Skeletal muscle cell (primary cell): Measurements from ENCODE around the gene B3GALNT2.

ENCODE experiments used
- DNase-seq: peaks from one replicate; pipeline ENCODE4 v3.0.0-alpha.2; 2010; ENCODE audit warnings: low read depth
- H3K4me3 ChIP-seq: 2 replicates; pipeline ENCODE4 v1.5.1; 2011; ENCODE audit warnings: low read depth, mild to moderate bottlenecking, control low read depth, low read length, moderate library complexity

Gene B3GALNT2

GRCh38 chr1:235417086-235417697, 87.1 kb downstream of the B3GALNT2 start:
- H3K4me3 ChIP-seq = no peak overlapping the region
- peak; percentile 33 for DNase-seq

GRCh38 chr1:235416662-235417049, 87.6 kb downstream of the B3GALNT2 start:
- DNase-seq = no peak
- H3K4me3 ChIP-seq = no peak overlapping the region

DNA sequence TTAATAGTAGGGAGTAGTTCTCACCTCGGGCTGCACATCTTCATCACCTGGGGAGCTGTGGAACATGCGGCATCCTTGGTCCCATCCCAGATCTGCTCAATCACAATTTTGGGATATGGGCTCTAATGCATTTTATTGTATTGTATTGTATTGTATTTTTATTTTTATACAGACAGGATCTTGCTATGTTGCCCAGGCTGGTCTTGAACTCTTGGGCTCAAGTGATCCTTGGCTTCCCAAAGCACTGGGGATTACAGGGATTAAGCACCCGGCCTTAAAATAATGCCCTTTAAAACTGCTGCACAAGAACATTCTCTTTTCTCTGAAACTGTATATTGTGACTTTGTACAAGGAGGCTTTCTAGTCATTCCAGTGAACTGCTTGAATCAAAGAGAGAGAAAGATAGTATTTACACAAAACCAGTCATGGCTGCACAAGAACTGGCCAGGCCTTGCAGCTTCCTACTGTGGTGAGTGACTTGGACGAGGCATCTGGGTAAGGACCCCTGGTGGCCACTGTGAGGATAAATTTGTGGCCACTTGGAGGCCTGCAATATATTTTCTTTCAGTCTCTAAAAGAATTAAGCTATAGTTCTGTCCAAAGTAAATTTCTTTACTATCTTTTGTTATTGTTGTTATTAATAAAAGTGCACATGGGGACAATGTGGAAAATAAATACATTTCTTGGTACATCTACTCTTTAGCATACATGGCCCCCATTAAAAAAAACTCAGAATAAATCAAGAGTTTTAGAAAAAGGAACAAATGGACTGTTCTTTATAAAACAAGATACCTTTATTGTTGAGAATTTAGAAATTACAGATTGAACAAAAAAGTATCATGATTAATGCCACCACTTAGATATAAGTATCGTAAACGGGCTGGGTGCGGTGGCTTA, 89.0 kb downstream of the B3GALNT2 start:
- DNase-seq = peak; percentile 41
- no peak overlapping the region for H3K4me3 ChIP-seq

- no peak overlapping the region for H3K4me3 ChIP-seq
- DNase-seq = no peak
Measured at GRCh38 chr1:235411489-235412486, 92.5 kb downstream of the B3GALNT2 start.

- no peak overlapping the region for H3K4me3 ChIP-seq
- no peak for DNase-seq
Measured at GRCh38 chr1:235410467-235410866, 93.8 kb downstream of the B3GALNT2 start.

- DNase-seq = no peak
- no peak overlapping the region for H3K4me3 ChIP-seq
Measured at GRCh38 chr1:235409042-235409820, 95.0 kb downstream of the B3GALNT2 start.

- no peak overlapping the region for H3K4me3 ChIP-seq
- DNase-seq = no peak
Measured at GRCh38 chr1:235408503-235408960, 95.7 kb downstream of the B3GALNT2 start.

DNA sequence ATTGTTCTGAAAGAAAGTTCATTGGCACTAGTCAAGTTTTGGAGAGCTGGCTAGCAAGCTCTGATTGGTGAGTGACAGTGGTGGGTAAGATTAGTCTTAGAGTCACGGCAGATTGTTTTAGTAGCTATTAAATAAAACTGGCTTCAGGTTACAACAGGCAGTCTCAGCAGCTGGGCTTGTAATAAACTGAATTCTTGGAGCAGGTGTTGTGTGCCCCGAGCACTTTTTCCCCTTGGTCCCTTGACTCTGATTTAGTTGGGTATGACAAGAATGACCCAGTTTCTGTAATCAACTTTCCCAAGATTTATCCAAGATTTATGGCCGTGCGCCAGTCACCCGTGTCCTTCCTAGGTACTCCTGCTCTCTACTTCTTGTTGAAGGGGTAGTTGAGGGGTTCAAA, 96.8 kb downstream of the B3GALNT2 start:
- DNase-seq = no peak
- no peak overlapping the region for H3K4me3 ChIP-seq

DNA sequence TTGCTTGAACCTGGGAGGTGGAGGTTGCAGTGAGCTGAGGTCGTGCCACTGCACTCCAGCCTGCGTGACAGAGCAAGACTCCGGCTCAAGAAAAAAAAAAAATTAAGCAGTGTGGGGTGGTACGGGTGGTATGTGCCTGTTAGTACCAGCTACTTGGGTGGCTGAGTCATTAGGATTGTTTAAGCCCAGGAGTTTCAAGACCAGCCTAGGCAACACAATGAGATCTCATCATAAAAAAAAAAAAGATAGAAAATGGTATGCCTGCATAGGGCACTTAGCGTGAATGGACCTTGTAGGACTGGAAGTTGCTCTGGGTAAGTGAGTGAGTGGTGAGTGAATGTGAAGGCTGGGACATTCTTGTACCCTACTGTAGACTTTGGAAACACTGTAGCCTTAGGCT, 100.1 kb downstream of the B3GALNT2 start:
- no peak for DNase-seq
- H3K4me3 ChIP-seq = no peak overlapping the region

GRCh38 chr1:235403593-235403992, 100.7 kb downstream of the B3GALNT2 start:
- no peak overlapping the region for H3K4me3 ChIP-seq
- no peak for DNase-seq

DNA sequence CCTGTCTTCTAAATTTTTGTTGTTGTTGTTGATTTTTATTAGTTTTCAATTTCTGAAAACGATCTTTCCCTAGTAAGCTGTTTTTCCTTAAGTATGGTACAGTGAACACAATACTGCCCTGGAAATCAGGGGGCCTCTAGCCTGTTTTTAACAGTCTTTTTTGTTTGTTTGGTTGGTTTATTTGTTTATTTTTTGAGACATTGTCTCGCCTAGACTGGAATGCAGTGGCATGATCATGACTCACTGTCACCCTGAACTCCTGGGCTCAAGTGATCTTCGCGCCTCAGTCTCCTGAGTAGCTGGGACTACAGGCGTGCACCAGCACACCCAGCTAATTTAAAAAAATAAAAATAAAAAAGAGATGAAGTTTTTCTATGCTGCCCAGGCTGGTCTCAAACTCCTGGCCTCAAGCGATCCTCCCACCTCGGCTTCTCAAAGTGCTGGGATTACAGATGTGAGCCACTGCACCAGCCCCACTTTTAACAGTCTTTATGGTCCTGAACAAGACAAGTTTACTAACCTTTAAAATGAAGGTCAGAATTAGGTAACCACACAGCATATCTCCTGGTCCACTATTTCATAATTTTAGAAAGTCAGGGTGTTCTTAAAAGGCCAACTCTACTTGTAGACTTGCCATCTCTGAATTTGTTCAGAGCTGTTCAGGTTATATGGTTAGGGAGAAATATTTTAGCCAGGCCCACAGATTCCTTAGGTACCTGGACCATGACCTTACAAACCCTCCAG, 101.6 kb downstream of the B3GALNT2 start:
- H3K4me3 ChIP-seq = no peak overlapping the region
- DNase-seq = no peak

- H3K4me3 ChIP-seq = no peak overlapping the region
- DNase-seq = no peak
Measured at GRCh38 chr1:235401251-235401650, 103.0 kb downstream of the B3GALNT2 start.
